Endothelial cell of umbilical vein (primary cell): Measurements from ENCODE around the gene KCNMB2. TPM values are rescaled to one million over a fixed set of nuclear protein-coding genes. Genes with fewer than 3 reads are reported as not detected.
A peak's percentile ranks its signal among the peaks of the same experiment; 100 is the strongest.

ENCODE experiments used
- BruUV-seq: library from RNA; stranded (reverse); fragments of 400-500 nt; replicated peaks from 2 replicates; lab custom pipeline; 2021; lab: Mats Ljungman, UMichigan
- CTCF ChIA-PET: fragments of 300-600, 350-600 bp; sonication (Branson Sonifier 250); formaldehyde crosslinking; loops from one replicate; lab custom pipeline; 2021; ENCODE audit warnings: antibody characterized with exemption, inconsistent platforms; lab: Charles Lee
- POLR2A ChIA-PET: fragments of 300-600, 350-600 bp; sonication (Branson Sonifier 250); formaldehyde crosslinking; loops from one replicate; lab custom pipeline; 2021; ENCODE audit warnings: antibody characterized with exemption, inconsistent platforms; lab: Charles Lee
- DNase-seq: peaks from one replicate; pipeline ENCODE4 v3.0.0-alpha.2; 2011; ENCODE audit warnings: low read depth, low spot score
- FAIRE-seq: peaks from 2 replicates; lab custom pipeline; 2011; peaks lifted over from hg19 to GRCh38; lab: Jason Lieb, UNC
- H2AFZ ChIP-seq: 2 replicates; pipeline ENCODE4 v1.6.0; 2012; ENCODE audit warnings: low read depth, low read length, control low read depth, inconsistent platforms
- H3K27ac ChIP-seq: 2 replicates; pipeline ENCODE4 v1.5.1; 2011; ENCODE audit warnings: low read depth, mild to moderate bottlenecking, control low read depth, low read length, moderate library complexity; ENCODE audit not compliant: insufficient read depth
- H3K27me3 ChIP-seq, 2 experiments: 2 replicates each; pipeline versions ENCODE4 v1.6.0 to v1.6.1; 2011; ENCODE audit warnings: low read length in 2 of 2, mixed read lengths in 1 of 2; ENCODE audit not compliant: control insufficient read depth in 2 of 2, insufficient read depth in 2 of 2
- H3K36me3 ChIP-seq, 2 experiments: 2 replicates in 1 of 2; 3 replicates in 1 of 2; pipeline ENCODE4 v1.5.1; 2011; ENCODE audit warnings: low read length in 2 of 2, mild to moderate bottlenecking in 1 of 2, moderate library complexity in 1 of 2; ENCODE audit not compliant: control insufficient read depth in 2 of 2, insufficient read depth in 2 of 2; ENCODE audit errors: extremely low read depth in 1 of 2
- H3K4me1 ChIP-seq: 3 replicates; pipeline ENCODE4 v1.5.1; 2011; ENCODE audit warnings: mild to moderate bottlenecking, low read length; ENCODE audit not compliant: control insufficient read depth, insufficient read depth; ENCODE audit errors: extremely low read depth
- H3K4me2 ChIP-seq: 2 replicates; pipeline ENCODE4 v1.6.1; 2011; ENCODE audit warnings: low read length, control low read depth, mixed read lengths; ENCODE audit not compliant: insufficient read depth
- H3K4me3 ChIP-seq, 3 experiments: fragments of 200-600 bp in 1 of 3; sonication (generic), shearing (Covaris generic) in 1 of 3; replicated peaks in 1 of 3; 2 replicates each; pipeline ENCODE4 v1.5.1; 2011 to 2016; ENCODE audit warnings: control low read depth in 3 of 3, low read length in 3 of 3, mild to moderate bottlenecking in 2 of 3, inconsistent platforms in 1 of 3, low read depth in 1 of 3, moderate library complexity in 1 of 3; ENCODE audit not compliant: insufficient read depth in 1 of 3
- H3K79me2 ChIP-seq: 2 replicates; pipeline ENCODE4 v1.6.0; 2012; ENCODE audit warnings: low read length, inconsistent platforms; ENCODE audit not compliant: control insufficient read depth, insufficient read depth
- H3K9ac ChIP-seq: replicated peaks from 2 replicates; pipeline ENCODE3; 2011; ENCODE audit warnings: low read length, control low read depth; ENCODE audit not compliant: insufficient read depth; ENCODE audit errors: extremely low read depth
- H3K9me1 ChIP-seq: replicated peaks from 3 replicates; pipeline ENCODE4 v1.6.0; 2011; ENCODE audit warnings: mild to moderate bottlenecking, low read length; ENCODE audit not compliant: control insufficient read depth, insufficient read depth; ENCODE audit errors: extremely low read depth
- H3K9me3 ChIP-seq: replicated peaks from 2 replicates; pipeline ENCODE4 v1.5.1; 2012; ENCODE audit warnings: low read length, inconsistent platforms; ENCODE audit not compliant: control insufficient read depth, insufficient read depth
- H4K20me1 ChIP-seq: replicated peaks from 2 replicates; pipeline ENCODE3; 2011; ENCODE audit warnings: mild to moderate bottlenecking, low read length; ENCODE audit not compliant: control insufficient read depth, insufficient read depth; ENCODE audit errors: extremely low read depth
- EZH2 ChIP-seq: IDR thresholded peaks from 2 replicates; pipeline ENCODE4 v1.6.1; 2012; ENCODE audit warnings: borderline replicate concordance, low read depth, mild to moderate bottlenecking, moderate library complexity, low read length, inconsistent platforms; ENCODE audit not compliant: severe bottlenecking
- FOS ChIP-seq: IDR thresholded peaks from 2 replicates; pipeline ENCODE4 v1.6.1; 2011; ENCODE audit warnings: mild to moderate bottlenecking, low read length, moderate library complexity, borderline replicate concordance; ENCODE audit not compliant: insufficient read depth
- GATA2 ChIP-seq: IDR thresholded peaks from 2 replicates; pipeline ENCODE4 v1.7.0; 2011; ENCODE audit warnings: low read depth, mild to moderate bottlenecking, moderate library complexity, mixed read lengths, low read length; ENCODE audit not compliant: insufficient read length, insufficient read depth
- JUN ChIP-seq: IDR thresholded peaks from 2 replicates; pipeline ENCODE4 v1.6.1; 2011; ENCODE audit warnings: borderline replicate concordance, low read depth; ENCODE audit not compliant: insufficient read length, insufficient read depth
- MYC ChIP-seq: IDR thresholded peaks from one replicate; pipeline ENCODE4 v1.6.1; 2011; ENCODE audit warnings: mild to moderate bottlenecking, low read depth, low read length
- POLR2A ChIP-seq: IDR thresholded peaks from 2 replicates; pipeline ENCODE4 v1.6.1; 2012; ENCODE audit warnings: low read depth, mild to moderate bottlenecking, control low read depth, low read length
- POLR2AphosphoS5 ChIP-seq: IDR thresholded peaks from 2 replicates; pipeline ENCODE4 v1.6.1; 2012; ENCODE audit warnings: low read depth, mild to moderate bottlenecking, control low read depth, low read length, moderate library complexity; ENCODE audit not compliant: insufficient read depth
- dilution Hi-C: fragments of 300-500 bp; cut with MboI; formaldehyde crosslinking; loops from one replicate; pipeline ENCODE4 v1.15.0; 2019; ENCODE audit warnings: low sequenced_read_pairs; ENCODE audit not compliant: extremely low pct_ligation_motif_present
- intact Hi-C: fragments of 100-400 bp; cut with micrococcal nuclease; formaldehyde crosslinking; loops from one replicate; pipeline ENCODE4 v1.10.0; 2022
- polyA plus RNA-seq, 4 experiments: library from polyadenylated mRNA; depleted of rRNA in 3 of 4; stranded (reverse) in 3 of 4; unstranded in 1 of 4; fragments of >200 nt; gene quantifications; 2 replicates each; pipeline versions ENCODE4 v1.2.1 to v1.2.3, GENCODE V29; 2011 to 2012; ENCODE audit warnings: missing spikeins in 1 of 4
- total RNA-seq: library from RNA; stranded (reverse); gene quantifications from 2 replicates; pipeline ENCODE4 v1.2.3, GENCODE V29; 2021
- TF ChIP-seq, protein P1 (sequence below): IDR thresholded peaks from 2 replicates; pipeline ENCODE4 v1.6.1; 2011; ENCODE audit not compliant: insufficient read depth, insufficient read length
- TF ChIP-seq, protein P2 (sequence below), 2 donors: IDR thresholded peaks; 1 replicate in 1 of 2; 2 replicates in 1 of 2; pipeline ENCODE4 v1.5.1; 2011; ENCODE audit warnings: low read length in 2 of 2, mild to moderate bottlenecking in 2 of 2, moderate library complexity in 2 of 2, control low read depth in 1 of 2, inconsistent platforms in 1 of 2, low read depth in 1 of 2; ENCODE audit not compliant: insufficient read depth in 1 of 2; ENCODE audit errors: extremely low read depth in 1 of 2

The KCNMB2 gene
- total and polyA plus RNA-seq, 2 donors (not counting 3 experiments of a cell fraction or from before 2014, with no cell fraction given): not detected

GRCh38 chr3:178551916-178552321 is 15.7 kb downstream of the KCNMB2 start:
- Histone ChIP-seq H2AFZ (no peak overlapping the region), H3K4me2 (no peak overlapping the region), H3K27me3 (no peaks in the 10 kb centered on the region), H3K36me3 (no peaks in the 10 kb centered on the region), H3K79me2 (no peaks in the 10 kb centered on the region), H3K27ac (no peak overlapping the region), H3K4me3 (no peak overlapping the region), H3K9me1 (no peaks in the 10 kb centered on the region), H4K20me1 (no peaks in the 10 kb centered on the region), H3K4me1 (peaks cover 4% of the 10 kb centered on the region), H3K9me3 (no peaks in the 10 kb centered on the region), H3K9ac (no peak overlapping the region)
- DNase-seq (peak; percentile 6), FAIRE-seq (no peak)
- POLR2A ChIA-PET: no interaction called here
- no peak for TF ChIP-seq FOS
- no peak for TF ChIP-seq POLR2AphosphoS5
- no peak for TF ChIP-seq GATA2
- TF ChIP-seq, protein P1, sequence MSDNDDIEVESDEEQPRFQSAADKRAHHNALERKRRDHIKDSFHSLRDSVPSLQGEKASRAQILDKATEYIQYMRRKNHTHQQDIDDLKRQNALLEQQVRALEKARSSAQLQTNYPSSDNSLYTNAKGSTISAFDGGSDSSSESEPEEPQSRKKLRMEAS: no peak
- TF ChIP-seq, protein P2, sequence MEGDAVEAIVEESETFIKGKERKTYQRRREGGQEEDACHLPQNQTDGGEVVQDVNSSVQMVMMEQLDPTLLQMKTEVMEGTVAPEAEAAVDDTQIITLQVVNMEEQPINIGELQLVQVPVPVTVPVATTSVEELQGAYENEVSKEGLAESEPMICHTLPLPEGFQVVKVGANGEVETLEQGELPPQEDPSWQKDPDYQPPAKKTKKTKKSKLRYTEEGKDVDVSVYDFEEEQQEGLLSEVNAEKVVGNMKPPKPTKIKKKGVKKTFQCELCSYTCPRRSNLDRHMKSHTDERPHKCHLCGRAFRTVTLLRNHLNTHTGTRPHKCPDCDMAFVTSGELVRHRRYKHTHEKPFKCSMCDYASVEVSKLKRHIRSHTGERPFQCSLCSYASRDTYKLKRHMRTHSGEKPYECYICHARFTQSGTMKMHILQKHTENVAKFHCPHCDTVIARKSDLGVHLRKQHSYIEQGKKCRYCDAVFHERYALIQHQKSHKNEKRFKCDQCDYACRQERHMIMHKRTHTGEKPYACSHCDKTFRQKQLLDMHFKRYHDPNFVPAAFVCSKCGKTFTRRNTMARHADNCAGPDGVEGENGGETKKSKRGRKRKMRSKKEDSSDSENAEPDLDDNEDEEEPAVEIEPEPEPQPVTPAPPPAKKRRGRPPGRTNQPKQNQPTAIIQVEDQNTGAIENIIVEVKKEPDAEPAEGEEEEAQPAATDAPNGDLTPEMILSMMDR (IDR thresholded peaks at IDR 0.05; ENCODE audit: extremely low read depth in 1 of 2, insufficient read depth in 1 of 2, low read depth in 1 of 2, low read length in 2 of 2): no peak
- TF ChIP-seq MYC: no peak
- TF ChIP-seq EZH2: no peak
- TF ChIP-seq POLR2A: no peak
- no peak for TF ChIP-seq JUN
- BruUV-seq: no TSS peak
- intact Hi-C loops: no loop called here
- dilution Hi-C loops: no loop called here
- CTCF ChIA-PET: interaction anchor here (1.1 kb wide), 1 partner anchor 115 kb away, joined by 4 read pairs; no protein-coding TSS in a partner anchor
